Measurements from ENCODE around the gene SLC9C1.

Gene SLC9C1

DNA sequence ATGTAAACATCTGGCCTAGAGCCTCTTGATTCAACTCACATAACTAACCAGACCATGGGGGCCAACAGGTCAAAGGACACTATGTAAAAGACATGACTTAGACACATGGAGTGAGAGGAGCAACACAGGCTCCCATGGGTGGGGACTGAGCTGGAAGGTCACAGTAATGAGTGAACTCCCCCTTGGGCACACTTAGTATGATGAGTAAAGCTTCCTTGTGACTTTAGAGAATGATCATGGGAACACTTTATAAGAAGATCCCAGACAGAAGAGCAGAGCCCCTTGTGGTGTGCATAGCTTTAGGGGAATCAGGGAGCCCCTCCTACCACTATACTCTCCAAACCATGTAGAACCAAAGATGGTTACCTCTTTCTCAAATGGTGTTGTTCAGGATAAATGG lies 171.1 kb downstream of the SLC9C1 start:
- no peak for DNase-seq (ENCODE audit: low read depth)
- TF ChIP-seq, protein P1, sequence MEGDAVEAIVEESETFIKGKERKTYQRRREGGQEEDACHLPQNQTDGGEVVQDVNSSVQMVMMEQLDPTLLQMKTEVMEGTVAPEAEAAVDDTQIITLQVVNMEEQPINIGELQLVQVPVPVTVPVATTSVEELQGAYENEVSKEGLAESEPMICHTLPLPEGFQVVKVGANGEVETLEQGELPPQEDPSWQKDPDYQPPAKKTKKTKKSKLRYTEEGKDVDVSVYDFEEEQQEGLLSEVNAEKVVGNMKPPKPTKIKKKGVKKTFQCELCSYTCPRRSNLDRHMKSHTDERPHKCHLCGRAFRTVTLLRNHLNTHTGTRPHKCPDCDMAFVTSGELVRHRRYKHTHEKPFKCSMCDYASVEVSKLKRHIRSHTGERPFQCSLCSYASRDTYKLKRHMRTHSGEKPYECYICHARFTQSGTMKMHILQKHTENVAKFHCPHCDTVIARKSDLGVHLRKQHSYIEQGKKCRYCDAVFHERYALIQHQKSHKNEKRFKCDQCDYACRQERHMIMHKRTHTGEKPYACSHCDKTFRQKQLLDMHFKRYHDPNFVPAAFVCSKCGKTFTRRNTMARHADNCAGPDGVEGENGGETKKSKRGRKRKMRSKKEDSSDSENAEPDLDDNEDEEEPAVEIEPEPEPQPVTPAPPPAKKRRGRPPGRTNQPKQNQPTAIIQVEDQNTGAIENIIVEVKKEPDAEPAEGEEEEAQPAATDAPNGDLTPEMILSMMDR (IDR thresholded peaks at IDR 0.05; ENCODE audit: control insufficient read depth, extremely low read depth, insufficient read depth): no peak
- H3K4me3 ChIP-seq (ENCODE audit: low read depth, low read length): no peak overlapping the region

DNA sequence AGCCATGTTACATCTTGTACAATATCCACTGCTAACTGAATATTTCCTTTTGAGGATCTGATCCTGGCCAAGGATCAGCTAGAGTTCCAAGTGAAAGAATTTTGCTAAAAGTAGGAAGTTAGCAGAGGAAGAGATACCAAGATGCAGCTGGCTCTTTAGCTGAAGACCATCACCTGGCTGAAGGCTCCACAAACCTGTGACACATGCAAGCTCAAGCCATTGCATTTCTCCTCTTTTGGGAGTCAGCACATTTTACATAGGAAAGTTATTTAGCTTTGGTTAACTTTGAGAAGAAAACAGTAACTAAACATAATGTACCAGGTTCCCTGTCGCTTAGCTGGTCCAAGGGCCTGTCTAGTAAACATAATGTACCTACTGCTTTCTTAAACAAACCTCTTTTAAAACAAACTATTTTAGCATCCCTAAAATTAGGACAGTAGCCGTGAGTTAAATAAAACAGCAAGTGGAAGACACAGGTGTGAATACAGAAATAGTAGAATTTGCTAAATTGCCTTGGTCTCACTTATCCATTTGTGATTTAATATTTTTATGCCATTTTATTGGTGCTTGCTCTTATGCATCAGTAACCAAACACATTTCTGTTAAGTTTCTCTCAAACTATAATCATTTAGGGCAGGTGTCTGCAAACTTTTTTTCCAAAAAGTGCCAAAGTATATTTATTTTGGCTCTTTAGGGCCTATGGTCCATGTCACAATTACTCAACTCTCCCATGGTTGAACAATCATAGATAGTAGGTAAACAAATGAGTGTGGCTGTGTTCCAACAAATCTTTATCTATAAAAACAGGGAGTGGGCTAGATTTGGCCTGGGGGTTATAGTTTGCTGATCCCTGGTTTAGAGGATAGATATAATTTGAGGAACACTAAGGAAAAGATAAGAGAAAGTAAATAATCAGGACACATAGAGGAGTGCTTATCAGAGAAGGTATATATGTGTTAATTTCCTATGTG lies 172.2 kb downstream of the SLC9C1 start:
- TF ChIP-seq, protein P1 (IDR thresholded peaks at IDR 0.05; ENCODE audit: control insufficient read depth, extremely low read depth, insufficient read depth): no peak
- DNase-seq (ENCODE audit: low read depth): no peak
- H3K4me3 ChIP-seq (ENCODE audit: low read depth, low read length): no peak overlapping the region

DNA sequence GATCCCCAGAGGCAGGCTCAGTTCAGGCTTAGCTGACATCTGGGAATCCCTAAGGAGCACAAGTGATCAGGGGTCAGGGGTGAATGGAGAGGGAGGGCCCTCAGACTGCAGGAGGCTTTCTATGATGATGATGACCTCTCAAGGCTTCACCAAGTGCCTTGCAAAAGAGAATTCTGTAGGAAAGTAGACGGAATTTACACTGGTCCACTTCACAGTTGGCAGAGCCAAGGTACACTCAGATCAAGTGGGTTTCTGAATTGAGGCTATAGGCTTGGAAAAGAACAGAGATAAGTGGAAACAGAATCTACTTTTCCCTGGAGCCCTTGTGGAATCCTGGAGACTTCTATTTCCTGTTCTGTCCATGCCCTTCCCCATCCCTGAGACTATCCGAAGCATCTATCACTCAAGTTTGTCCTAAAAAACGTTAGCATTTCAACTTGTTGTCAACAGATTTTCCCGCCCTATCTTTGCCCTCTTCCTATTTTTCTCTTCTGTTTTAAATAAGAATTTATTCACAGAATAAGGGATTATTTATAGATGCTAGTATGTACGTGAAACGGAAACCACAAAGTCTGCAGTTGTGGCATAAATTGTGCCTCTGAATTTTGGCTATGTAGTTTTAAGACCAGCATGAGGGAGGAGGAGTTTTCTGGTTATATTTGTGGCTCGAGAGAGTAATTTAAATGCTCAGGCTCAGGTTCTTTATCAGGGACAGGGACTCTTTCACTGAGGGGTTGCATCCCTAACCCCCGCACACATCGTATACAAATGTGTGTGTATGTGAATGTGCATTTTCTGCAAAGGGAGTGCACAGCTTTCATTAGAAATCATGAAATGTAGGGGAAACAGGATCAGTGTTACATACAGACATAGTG lies 173.8 kb downstream of the SLC9C1 start:
- H3K4me3 ChIP-seq (ENCODE audit: low read depth, low read length): no peak overlapping the region
- TF ChIP-seq, protein P1 (IDR thresholded peaks at IDR 0.05; ENCODE audit: control insufficient read depth, extremely low read depth, insufficient read depth): no peak
- DNase-seq (ENCODE audit: low read depth): no peak

DNA sequence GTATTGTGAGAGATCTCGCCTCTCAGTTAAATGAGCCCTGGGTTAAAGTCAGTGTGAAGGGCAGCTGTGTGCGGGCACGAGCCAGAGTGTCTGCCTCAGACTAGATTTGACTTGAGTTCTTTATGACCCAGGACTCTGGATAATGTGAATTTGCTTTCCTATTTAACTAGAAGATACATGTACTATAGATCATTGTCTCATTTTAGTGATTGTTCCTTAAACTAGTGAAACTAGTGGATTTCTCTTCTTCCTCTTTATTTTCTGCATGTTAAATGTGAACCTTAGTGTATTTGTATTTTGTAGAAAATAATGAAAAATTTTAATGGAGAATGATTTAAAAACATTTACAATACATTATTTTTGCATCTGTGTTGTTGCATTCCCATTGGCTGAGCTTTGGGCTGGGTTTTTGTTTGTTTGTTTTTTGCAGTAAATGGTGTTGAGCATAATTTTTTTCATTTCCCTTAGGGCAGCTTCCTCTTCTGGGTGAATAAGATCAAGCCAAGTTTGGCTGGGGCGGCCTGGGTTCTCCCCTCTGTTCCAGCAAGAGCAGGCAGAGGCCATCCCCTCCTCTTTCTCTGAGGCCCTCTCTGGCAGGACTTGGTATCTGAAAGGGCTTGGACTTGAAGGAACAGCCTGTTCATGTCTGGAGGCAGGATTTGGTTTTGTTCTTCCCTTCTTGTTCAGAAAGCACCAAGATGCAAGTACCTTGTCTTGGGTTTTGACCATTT lies 176.0 kb downstream of the SLC9C1 start:
- TF ChIP-seq, protein P1 (IDR thresholded peaks at IDR 0.05; ENCODE audit: control insufficient read depth, extremely low read depth, insufficient read depth): no peak
- DNase-seq (ENCODE audit: low read depth): no peak
- H3K4me3 ChIP-seq (ENCODE audit: low read depth, low read length): no peak overlapping the region

DNA sequence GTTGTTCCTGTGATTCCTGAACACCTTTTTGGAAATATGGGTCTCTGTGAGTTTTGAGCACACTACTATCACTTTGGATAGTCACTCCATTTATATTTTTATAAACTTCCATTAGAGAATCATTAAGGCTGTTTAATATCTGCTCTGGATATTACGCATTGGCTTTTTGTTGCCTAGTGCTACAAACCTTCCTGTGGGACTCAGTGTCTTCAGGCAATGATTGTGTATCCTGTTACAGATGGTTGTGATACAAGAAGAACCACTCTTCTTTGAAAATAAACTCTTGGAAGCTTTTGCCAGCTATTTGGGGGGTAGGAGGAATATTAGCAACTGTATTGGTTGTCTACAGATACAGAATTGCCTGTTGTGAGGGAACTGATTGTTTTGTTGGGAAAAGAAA lies 176.6 kb downstream of the SLC9C1 start:
- no peak for DNase-seq (ENCODE audit: low read depth)
- H3K4me3 ChIP-seq (ENCODE audit: low read depth, low read length): no peak overlapping the region

DNA sequence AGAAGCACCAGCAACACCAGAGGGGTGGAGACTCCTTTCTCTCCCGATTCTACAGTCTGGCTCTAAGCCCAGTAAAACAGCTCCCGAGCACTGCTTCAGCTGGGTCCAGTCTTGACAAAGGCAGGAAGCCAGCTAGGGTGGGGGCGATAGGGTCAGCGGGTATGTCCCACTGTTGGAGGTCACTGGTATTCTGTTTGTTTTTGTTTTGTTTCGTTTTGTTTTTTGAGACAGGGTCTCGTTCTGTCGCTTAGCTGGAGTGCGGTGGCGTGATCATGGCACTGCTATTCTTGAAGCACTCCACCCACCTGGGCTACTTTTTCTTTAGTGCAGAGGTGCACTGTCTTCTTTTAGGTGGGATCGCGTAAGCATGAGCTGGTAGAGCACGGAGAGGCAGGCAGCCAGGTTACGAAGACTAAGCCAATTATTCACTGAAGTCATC lies 177.2 kb downstream of the SLC9C1 start:
- TF ChIP-seq, protein P1 (IDR thresholded peaks at IDR 0.05; ENCODE audit: control insufficient read depth, extremely low read depth, insufficient read depth): no peak
- no peak for DNase-seq (ENCODE audit: low read depth)
- no peak overlapping the region for H3K4me3 ChIP-seq (ENCODE audit: low read depth, low read length)

More for the DNA sequence above, 176.6 kb downstream of the SLC9C1 start:
- TF ChIP-seq, protein P1 (IDR thresholded peaks at IDR 0.05; ENCODE audit: control insufficient read depth, extremely low read depth, insufficient read depth): no peak

Data from LNCaP clone FGC (cell line).